ENCODE measurements around the gene COL5A1. TPM values are rescaled to one million over a fixed set of nuclear protein-coding genes. Genes with fewer than 3 reads are reported as not detected.

The COL5A1 gene
- total RNA-seq, 4 donors from 2014 or later: 7.1 to 69.3 (median 16.1) TPM

DNA sequence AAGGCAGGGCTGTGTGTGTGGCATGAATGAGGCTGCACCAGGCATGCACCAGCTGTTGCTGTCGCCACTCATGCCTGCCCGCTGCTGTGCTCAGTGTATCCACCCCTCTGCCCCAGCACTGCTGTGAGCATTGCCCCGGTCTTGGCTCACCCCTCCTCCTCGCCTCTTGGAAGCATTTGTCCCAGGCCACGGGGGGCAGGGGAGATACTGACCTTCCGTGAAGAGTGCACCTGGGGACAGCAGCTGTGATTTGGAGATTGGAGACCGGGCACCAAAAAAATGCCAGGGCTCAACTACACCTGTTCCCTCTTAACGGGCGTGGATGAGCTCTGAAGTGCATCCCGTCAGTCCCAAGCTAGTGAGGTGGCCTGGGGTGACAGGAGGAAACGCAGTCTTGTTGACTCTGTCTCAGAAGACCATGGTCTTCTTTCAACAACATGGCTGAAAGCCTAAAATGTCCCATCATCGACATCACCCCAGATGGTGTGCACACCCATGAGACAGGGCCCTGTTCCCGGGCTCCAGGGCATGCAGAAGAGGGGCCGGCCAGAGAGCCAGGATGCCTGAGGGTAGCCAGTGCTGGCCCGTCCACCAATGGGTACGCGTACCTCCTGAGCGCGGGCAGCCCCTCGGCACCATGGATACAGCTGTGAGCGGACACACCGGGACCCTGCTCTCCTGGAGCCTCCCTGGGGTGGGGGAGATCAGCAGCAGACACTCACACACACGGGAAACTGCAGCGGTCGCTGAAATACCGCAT is 115.8 kb downstream of the COL5A1 start:
- Histone ChIP-seq H3K9me3 (no peaks in the 10 kb centered on the region), H3K27me3 (no peaks in the 10 kb centered on the region), H3K36me3 (no peaks in the 10 kb centered on the region), H3K27ac (no peak overlapping the region), H3K4me1 (no peaks in the 10 kb centered on the region), H3K4me3 (no peak overlapping the region)
- intact Hi-C loops (cut with DNase I; ENCODE audit: low total_unique reads) (no loop called here), in situ Hi-C loops (cut with MboI; ENCODE audit: low pct_ligation_motif_present in 1 of 4, low pct_unique_long_range_greater_than_20kb in 1 of 4, low sequenced_read_pairs in 3 of 4) (no loop called here)
- 52 to 85% methylated on average over 4 to 26 of the region's 26 CpGs for WGBS, 2 donors (ENCODE audit: low coverage in 1 of 2)
- no peak for DNase-seq
- no peak for TF ChIP-seq POLR2AphosphoS5 (IDR thresholded peaks at IDR 0.05)
- TF ChIP-seq, protein P1, sequence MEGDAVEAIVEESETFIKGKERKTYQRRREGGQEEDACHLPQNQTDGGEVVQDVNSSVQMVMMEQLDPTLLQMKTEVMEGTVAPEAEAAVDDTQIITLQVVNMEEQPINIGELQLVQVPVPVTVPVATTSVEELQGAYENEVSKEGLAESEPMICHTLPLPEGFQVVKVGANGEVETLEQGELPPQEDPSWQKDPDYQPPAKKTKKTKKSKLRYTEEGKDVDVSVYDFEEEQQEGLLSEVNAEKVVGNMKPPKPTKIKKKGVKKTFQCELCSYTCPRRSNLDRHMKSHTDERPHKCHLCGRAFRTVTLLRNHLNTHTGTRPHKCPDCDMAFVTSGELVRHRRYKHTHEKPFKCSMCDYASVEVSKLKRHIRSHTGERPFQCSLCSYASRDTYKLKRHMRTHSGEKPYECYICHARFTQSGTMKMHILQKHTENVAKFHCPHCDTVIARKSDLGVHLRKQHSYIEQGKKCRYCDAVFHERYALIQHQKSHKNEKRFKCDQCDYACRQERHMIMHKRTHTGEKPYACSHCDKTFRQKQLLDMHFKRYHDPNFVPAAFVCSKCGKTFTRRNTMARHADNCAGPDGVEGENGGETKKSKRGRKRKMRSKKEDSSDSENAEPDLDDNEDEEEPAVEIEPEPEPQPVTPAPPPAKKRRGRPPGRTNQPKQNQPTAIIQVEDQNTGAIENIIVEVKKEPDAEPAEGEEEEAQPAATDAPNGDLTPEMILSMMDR (IDR thresholded peaks at IDR 0.05): no peak

DNA sequence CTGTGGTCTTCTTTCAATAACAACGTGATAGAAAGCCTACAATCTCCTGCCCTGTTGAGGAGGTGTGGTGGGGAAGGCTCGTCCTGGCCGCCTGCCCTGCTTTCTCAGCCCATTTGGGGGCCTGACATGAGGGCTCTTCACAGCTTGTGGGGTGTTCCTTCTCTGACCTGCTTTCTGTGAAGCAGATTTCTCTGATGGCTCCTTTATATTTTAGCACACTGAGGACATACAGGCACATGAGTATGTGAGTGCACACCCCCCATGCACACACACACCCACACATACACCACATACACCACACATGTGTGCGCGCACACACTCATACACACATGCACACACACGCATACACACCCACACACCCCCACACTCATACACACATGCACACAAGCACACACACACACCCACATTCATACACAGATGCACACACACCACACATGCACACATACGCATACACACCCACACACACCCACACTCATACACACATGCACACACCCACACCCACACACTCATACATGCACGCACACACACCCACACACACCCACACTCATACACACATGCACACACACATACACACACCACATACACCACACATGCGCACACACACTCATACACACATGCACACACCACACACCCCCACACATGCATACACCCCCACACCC is 117.5 kb downstream of the COL5A1 start:
- no peak for TF ChIP-seq POLR2A (IDR thresholded peaks at IDR 0.05)
- no peak for TF ChIP-seq POLR2AphosphoS5 (IDR thresholded peaks at IDR 0.05)
- TF ChIP-seq, protein P1 (IDR thresholded peaks at IDR 0.05): no peak
- TF ChIP-seq EP300 (IDR thresholded peaks at IDR 0.05; ENCODE audit: low read depth): no peak
- no peak overlapping the region for H3K4me3 ChIP-seq
- H3K4me1 ChIP-seq: no peaks in the 10 kb centered on the region
- no peak for DNase-seq
- no peaks in the 10 kb centered on the region for H3K9me3 ChIP-seq
- in situ Hi-C loops (cut with MboI; ENCODE audit: low pct_ligation_motif_present in 1 of 4, low pct_unique_long_range_greater_than_20kb in 1 of 4, low sequenced_read_pairs in 3 of 4) (no loop called here), intact Hi-C loops (cut with DNase I; ENCODE audit: low total_unique reads) (no loop called here)
- no peaks in the 10 kb centered on the region for H3K27me3 ChIP-seq
- no peaks in the 10 kb centered on the region for H3K36me3 ChIP-seq
- WGBS, 2 donors (ENCODE audit: low coverage in 1 of 2): 71 to 80% methylated on average over 3 to 9 of the region's 9 CpGs
- no peak overlapping the region for H3K27ac ChIP-seq

- Histone ChIP-seq H3K36me3 (no peaks in the 10 kb centered on the region), H3K4me1 (no peaks in the 10 kb centered on the region), H3K4me3 (no peak overlapping the region), H3K27ac (no peak overlapping the region), H3K9me3 (no peaks in the 10 kb centered on the region), H3K27me3 (no peaks in the 10 kb centered on the region)
- TF ChIP-seq POLR2A (IDR thresholded peaks at IDR 0.05) (no peak), POLR2AphosphoS5 (IDR thresholded peaks at IDR 0.05) (no peak)
- TF ChIP-seq, protein P1 (IDR thresholded peaks at IDR 0.05): no peak
- 90 to 93% methylated on average over 7 to 8 of the region's 8 CpGs for WGBS, 2 donors (ENCODE audit: low coverage in 1 of 2)
- intact Hi-C loops (cut with DNase I; ENCODE audit: low total_unique reads): no loop called here
- DNase-seq: no peak
- in situ Hi-C loops (cut with MboI; ENCODE audit: low pct_ligation_motif_present in 1 of 4, low pct_unique_long_range_greater_than_20kb in 1 of 4, low sequenced_read_pairs in 3 of 4): no loop called here
Measured at GRCh38 chr9:134759913-134760312, 118.3 kb downstream of the COL5A1 start.

DNA sequence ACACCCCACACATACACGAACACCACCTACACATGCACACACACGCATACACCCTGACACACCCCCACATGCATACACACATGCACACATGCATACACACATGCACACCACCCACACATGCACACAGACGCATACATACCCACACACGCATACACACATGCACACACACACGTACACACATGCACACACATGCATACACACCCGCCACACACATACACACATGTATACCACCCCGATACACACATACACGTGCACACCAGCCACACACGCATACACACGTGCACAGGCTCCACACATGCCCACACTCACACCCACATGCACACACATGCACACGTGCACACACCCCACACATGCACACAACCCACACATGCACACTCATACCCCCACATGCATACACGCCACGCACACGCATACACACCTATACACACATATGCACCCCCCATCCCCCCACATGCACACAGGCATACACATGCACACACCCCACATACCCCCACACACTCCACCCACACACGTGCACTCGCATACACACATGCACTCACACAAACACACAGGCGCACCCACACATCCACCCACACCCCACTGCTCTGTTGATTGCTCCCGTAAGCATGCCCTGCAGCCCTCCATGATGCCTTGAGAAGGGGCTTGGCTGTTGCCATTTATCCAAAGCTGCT is 119.3 kb downstream of the COL5A1 start:
- H3K4me3 ChIP-seq: no peak overlapping the region
- H3K9me3 ChIP-seq: no peaks in the 10 kb centered on the region
- no peaks in the 10 kb centered on the region for H3K27me3 ChIP-seq
- 95% methylated on average over 18 of the region's 18 CpGs; no CpG with 5 or more reads in 1 of the 2 donors for WGBS, 2 donors (ENCODE audit: low coverage in 1 of 2)
- intact Hi-C loops (cut with DNase I; ENCODE audit: low total_unique reads) (no loop called here), in situ Hi-C loops (cut with MboI; ENCODE audit: low pct_ligation_motif_present in 1 of 4, low pct_unique_long_range_greater_than_20kb in 1 of 4, low sequenced_read_pairs in 3 of 4) (no loop called here)
- no peaks in the 10 kb centered on the region for H3K36me3 ChIP-seq
- H3K27ac ChIP-seq: no peak overlapping the region
- H3K4me1 ChIP-seq: no peaks in the 10 kb centered on the region
- no peak for DNase-seq
- TF ChIP-seq POLR2A (IDR thresholded peaks at IDR 0.05): no peak
- TF ChIP-seq, protein P1 (IDR thresholded peaks at IDR 0.05): no peak
- TF ChIP-seq EP300 (IDR thresholded peaks at IDR 0.05; ENCODE audit: low read depth): no peak
- TF ChIP-seq POLR2AphosphoS5 (IDR thresholded peaks at IDR 0.05): no peak
